H1 (cell line): Measurements from ENCODE around the gene MCCD1. TPM values are rescaled to one million over a fixed set of nuclear protein-coding genes. Genes with fewer than 3 reads are reported as not detected.

Source experiments
- CTCF ChIA-PET: fragments of 300-600 bp; sonication (Branson Sonifier 250); formaldehyde crosslinking; loops from one replicate; lab custom pipeline; 2021; ENCODE audit not compliant: partially characterized antibody; lab: Charles Lee
- POLR2A ChIA-PET: fragments of 300-600 bp; sonication (Branson Sonifier 250); formaldehyde crosslinking; loops from one replicate; lab custom pipeline; 2021; ENCODE audit warnings: inconsistent platforms; ENCODE audit not compliant: partially characterized antibody; lab: Charles Lee
- DNase-seq, 2 experiments: peaks; one replicate each; pipeline versions ENCODE4 v3.0.0 to v3.0.0-alpha.2; 2010 to 2022; ENCODE audit warnings: low spot score in 2 of 2, low read depth in 1 of 2, mixed read lengths in 1 of 2
- FAIRE-seq: peaks from 2 replicates; lab custom pipeline; 2011; peaks lifted over from hg19 to GRCh38; lab: Jason Lieb, UNC
- H2AFZ ChIP-seq: 2 replicates; pipeline ENCODE4 v1.8.1; 2012; ENCODE audit warnings: low read length, inconsistent platforms
- H2AK5ac ChIP-seq: 2 replicates; pipeline ENCODE4 v1.6.1; 2013; ENCODE audit warnings: low read depth, low read length
- H2BK120ac ChIP-seq: replicated peaks from 2 replicates; pipeline ENCODE3; 2013; ENCODE audit warnings: low read depth, low read length, inconsistent platforms
- H2BK12ac ChIP-seq: 2 replicates; pipeline ENCODE4 v1.6.1; 2013; ENCODE audit warnings: low read depth, low read length
- H2BK15ac ChIP-seq: 2 replicates; pipeline ENCODE4 v1.6.1; 2013; ENCODE audit warnings: low read length
- H2BK20ac ChIP-seq: 2 replicates; pipeline ENCODE4 v1.6.1; 2013; ENCODE audit warnings: low read length
- H2BK5ac ChIP-seq: 2 replicates; pipeline ENCODE4 v1.6.1; 2013; ENCODE audit warnings: low read depth, low read length
- H3K14ac ChIP-seq: 2 replicates; pipeline ENCODE4 v1.6.1; 2013; ENCODE audit warnings: inconsistent platforms; ENCODE audit not compliant: insufficient read length
- H3K18ac ChIP-seq: 2 replicates; pipeline ENCODE4 v1.6.1; 2013; ENCODE audit warnings: low read length; ENCODE audit errors: extremely low read depth
- H3K23ac ChIP-seq: 2 replicates; pipeline ENCODE4 v1.6.1; 2013; ENCODE audit warnings: inconsistent platforms; ENCODE audit not compliant: insufficient read length
- H3K23me2 ChIP-seq: 2 replicates; pipeline ENCODE4 v1.6.1; 2013; ENCODE audit warnings: low read depth, low read length
- H3K27ac ChIP-seq: 2 replicates; pipeline ENCODE4 v1.6.1; 2011; ENCODE audit warnings: low read depth, low read length, inconsistent platforms
- H3K27me3 ChIP-seq, 4 experiments: replicated peaks in 1 of 4; 1 replicate in 1 of 4; 2 replicates in 3 of 4; pipeline versions ENCODE4 v1.6.1 to v1.8.1; 2011 to 2013; ENCODE audit warnings: low read length in 3 of 4, mild to moderate bottlenecking in 3 of 4, inconsistent platforms in 2 of 4, mixed read lengths in 2 of 4, moderate library complexity in 1 of 4; ENCODE audit not compliant: control insufficient read depth in 3 of 4, insufficient read depth in 3 of 4; ENCODE audit errors: extremely low read depth in 1 of 4
- H3K36me3 ChIP-seq, 4 experiments: 2 replicates each; pipeline versions ENCODE4 v1.6.1 to v1.8.1; 2011 to 2013; ENCODE audit warnings: mild to moderate bottlenecking in 4 of 4, low read length in 3 of 4, moderate library complexity in 2 of 4, control low read depth in 1 of 4, inconsistent platforms in 1 of 4; ENCODE audit not compliant: insufficient read depth in 4 of 4, control insufficient read depth in 2 of 4
- H3K4ac ChIP-seq: replicated peaks from 2 replicates; pipeline ENCODE3; 2013; ENCODE audit warnings: low read length, low read depth, mixed read lengths, inconsistent platforms; ENCODE audit not compliant: insufficient read length
- H3K4me1 ChIP-seq, 4 experiments: replicated peaks in 1 of 4; 1 replicate in 1 of 4; 2 replicates in 3 of 4; pipeline versions ENCODE4 v1.6.1 to v1.8.1; 2011 to 2013; ENCODE audit warnings: low read length in 3 of 4, inconsistent platforms in 2 of 4, mixed read lengths in 1 of 4; ENCODE audit not compliant: insufficient read depth in 4 of 4, control insufficient read depth in 3 of 4
- H3K4me2 ChIP-seq, 2 experiments: 2 replicates each; pipeline versions ENCODE4 v1.6.1 to v1.8.1; 2011 to 2013; ENCODE audit warnings: low read depth in 2 of 2, low read length in 2 of 2, control low read depth in 1 of 2, inconsistent platforms in 1 of 2, mild to moderate bottlenecking in 1 of 2; ENCODE audit not compliant: insufficient read depth in 1 of 2
- H3K4me3 ChIP-seq, 4 experiments: fragments of 200-600, 300-600 bp in 1 of 4; sonication (generic), shearing (Covaris generic), sonication (Bioruptor Twin) in 1 of 4; 2 replicates each; pipeline versions ENCODE4 v1.5.1 to v1.8.1; 2011 to 2016; ENCODE audit warnings: low read length in 4 of 4, low read depth in 3 of 4, control low read depth in 2 of 4, inconsistent platforms in 2 of 4, mild to moderate bottlenecking in 2 of 4, mixed read lengths in 1 of 4, moderate library complexity in 1 of 4; ENCODE audit not compliant: insufficient read depth in 2 of 4; ENCODE audit errors: extremely low read depth in 1 of 4
- H3K56ac ChIP-seq: replicated peaks from 2 replicates; pipeline ENCODE3; 2013; ENCODE audit warnings: low read depth, mild to moderate bottlenecking, mixed read lengths, low read length, inconsistent platforms; ENCODE audit not compliant: insufficient read length
- H3K79me1 ChIP-seq: 2 replicates; pipeline ENCODE4 v1.6.1; 2013; ENCODE audit warnings: low read depth, low read length, control low read depth
- H3K79me2 ChIP-seq, 2 experiments: 2 replicates each; pipeline versions ENCODE4 v1.6.1 to v1.8.1; 2012 to 2013; ENCODE audit warnings: low read length in 2 of 2, mild to moderate bottlenecking in 2 of 2, inconsistent platforms in 1 of 2; ENCODE audit not compliant: insufficient read depth in 2 of 2, control insufficient read depth in 1 of 2
- H3K9ac ChIP-seq, 4 experiments: replicated peaks in 1 of 4; 1 replicate in 1 of 4; 2 replicates in 3 of 4; pipeline versions ENCODE4 v1.6.1 to v1.8.1; 2011 to 2013; ENCODE audit warnings: low read depth in 3 of 4, low read length in 3 of 4, control low read depth in 2 of 4, mild to moderate bottlenecking in 2 of 4, moderate library complexity in 2 of 4, inconsistent platforms in 1 of 4; ENCODE audit errors: extremely low read depth in 1 of 4
- H3K9me3 ChIP-seq, 2 experiments: 2 replicates each; pipeline versions ENCODE4 v1.6.1 to v1.8.1; 2012 to 2013; ENCODE audit warnings: mild to moderate bottlenecking in 2 of 2, moderate library complexity in 2 of 2, control low read depth in 1 of 2, inconsistent platforms in 1 of 2, low read depth in 1 of 2, low read length in 1 of 2, mixed read lengths in 1 of 2; ENCODE audit not compliant: insufficient read depth in 2 of 2
- H4K20me1 ChIP-seq, 2 experiments: replicated peaks in 1 of 2; 2 replicates each; pipeline versions ENCODE3 to v1.8.1; 2011 to 2013; ENCODE audit warnings: inconsistent platforms in 2 of 2, low read length in 2 of 2, mild to moderate bottlenecking in 1 of 2; ENCODE audit not compliant: insufficient read depth in 2 of 2, control insufficient read depth in 1 of 2
- H4K5ac ChIP-seq: 2 replicates; pipeline ENCODE4 v1.6.1; 2013; ENCODE audit warnings: low read length, low read depth, mixed read lengths, inconsistent platforms; ENCODE audit not compliant: insufficient read length
- H4K8ac ChIP-seq: 2 replicates; pipeline ENCODE4 v1.8.0; 2013; ENCODE audit warnings: mild to moderate bottlenecking, moderate library complexity, low read length, inconsistent platforms; ENCODE audit not compliant: insufficient read depth; ENCODE audit errors: extremely low read depth
- H4K91ac ChIP-seq: replicated peaks from 2 replicates; pipeline ENCODE3; 2013; ENCODE audit warnings: low read length, mixed read lengths, inconsistent platforms; ENCODE audit not compliant: insufficient read length
- CBX8 ChIP-seq: fragments of 300-800, 300-1000 bp; sonication (generic); IDR thresholded peaks from 2 replicates; pipeline ENCODE4 v1.7.1; 2016; ENCODE audit warnings: low read depth, low read length, borderline replicate concordance
- CHD1 ChIP-seq: IDR thresholded peaks from 2 replicates; pipeline ENCODE4 v1.6.1; 2012; ENCODE audit warnings: low read depth, low read length, improper control_type of control experiment
- E2F6 ChIP-seq: IDR thresholded peaks from 2 replicates; pipeline ENCODE4 v1.6.1; 2012; ENCODE audit warnings: inconsistent platforms
- EGR1 ChIP-seq: IDR thresholded peaks from 2 replicates; pipeline ENCODE4 v1.6.1; 2011; ENCODE audit warnings: low read depth, low read length, borderline replicate concordance
- GABPA ChIP-seq: IDR thresholded peaks from 2 replicates; pipeline ENCODE4 v1.6.1; 2011; ENCODE audit warnings: mild to moderate bottlenecking, low read length, moderate library complexity, borderline replicate concordance; ENCODE audit not compliant: insufficient read depth
- JUND ChIP-seq: IDR thresholded peaks from 2 replicates; pipeline ENCODE4 v1.6.1; 2011; ENCODE audit warnings: mild to moderate bottlenecking, improper control_type of control experiment, low read length
- NANOG ChIP-seq: IDR thresholded peaks from 2 replicates; pipeline ENCODE4 v1.6.1; 2011; ENCODE audit warnings: low read length, low read depth, mild to moderate bottlenecking, inconsistent platforms; ENCODE audit not compliant: insufficient read depth, poor library complexity, severe bottlenecking
- PHF8 ChIP-seq: fragments of 200-600 bp; sonication (generic); conservative IDR thresholded peaks from 2 replicates; pipeline ENCODE4 v1.7.1; 2012; ENCODE audit warnings: low read depth, mild to moderate bottlenecking, inconsistent platforms, low read length, moderate library complexity
- SUZ12 ChIP-seq: fragments of 200-600 bp; sonication (generic); IDR thresholded peaks from 2 replicates; pipeline ENCODE4 v1.6.1; 2012; ENCODE audit warnings: mild to moderate bottlenecking, inconsistent platforms, low read length, moderate library complexity, mixed read lengths
- TAF7 ChIP-seq: optimal IDR thresholded peaks from 2 replicates; pipeline ENCODE3; 2011; ENCODE audit warnings: low read depth, mild to moderate bottlenecking, inconsistent platforms, low read length, moderate library complexity, borderline replicate concordance
- TCF12 ChIP-seq: IDR thresholded peaks from 2 replicates; pipeline ENCODE4 v1.6.1; 2011; ENCODE audit warnings: low read depth, mild to moderate bottlenecking, low read length
- WGBS, 2 experiments: shearing (Covaris generic) in 1 of 2; methylation state at CpG; one replicate each; pipeline versions ENCODE4 v1.1.6 to v1.1.7; 2013 to 2015; ENCODE audit warnings: low lambda C conversion rate in 2 of 2, mixed read lengths in 2 of 2, inconsistent platforms in 1 of 2, low coverage in 1 of 2, missing lambda C conversion rate in 1 of 2; ENCODE audit not compliant: insufficient replicate concordance in 2 of 2, insufficient coverage in 1 of 2, insufficient read length in 1 of 2; ENCODE audit errors: extremely low coverage in 1 of 2, missing lambda C conversion rate in 1 of 2; 5-methylcytosine and 5-hydroxymethylcytosine counted together
- polyA plus RNA-seq, 7 experiments: library from polyadenylated mRNA; depleted of rRNA in 3 of 7; stranded (reverse) in 5 of 7; unstranded in 2 of 7; fragments of >200 nt in 5 of 7; fragments of 200-250 nt in 2 of 7; gene quantifications; 1 replicate in 5 of 7; 2 replicates in 1 of 7; 4 replicates in 1 of 7; pipeline versions ENCODE4 v1.2.1 to v1.2.3, GENCODE V29; 2011 to 2013; ENCODE audit warnings: missing spikeins in 2 of 7, mixed read lengths in 2 of 7
- total RNA-seq: library from RNA; stranded (reverse); fragmentation: NEBNext Ultra II Directional; extraction: Animal tissue kit (Norgen Biotek cat#: 25700); gene quantifications from 2 replicates; pipeline ENCODE4 v1.2.1, GENCODE V29; 2021

MCCD1 gene
- total and polyA plus RNA-seq, 2 of the 8 experiments (the other 6 are each of a cell fraction or from before 2014, with no cell fraction given) = not detected

- no peak for FAIRE-seq
- Histone ChIP-seq H3K18ac (no peak overlapping the region), H3K23me2 (no peaks in the 10 kb centered on the region), H3K4me3 (no peak overlapping the region), H2BK20ac (no peak overlapping the region), H3K14ac (no peak overlapping the region), H3K4ac (no peak overlapping the region), H3K23ac (no peak overlapping the region), H3K4me2 (no peak overlapping the region), H4K91ac (no peak overlapping the region), H3K27ac (0 out of 2 replicates have a peak overlapping the region, but pooled peaks have one; percentile 25), H3K36me3 (peaks cover 2 to 15% (median 5%) of the 10 kb centered on the region in 4 experiments; a peak in 5 of 8 replicates), H2BK5ac (no peak overlapping the region), H3K9ac (no peak overlapping the region), H2AFZ (no peak overlapping the region), H4K5ac (no peak overlapping the region), H2BK12ac (no peak overlapping the region), H3K9me3 (no peaks in the 10 kb centered on the region), H3K79me2 (no peaks in the 10 kb centered on the region), H3K79me1 (no peaks in the 10 kb centered on the region), H2BK120ac (no peak overlapping the region), H4K8ac (no peak overlapping the region), H3K4me1 (no peaks in the 10 kb centered on the region), H4K20me1 (no peaks in the 10 kb centered on the region), H3K27me3 (no peaks in the 10 kb centered on the region), H3K56ac (no peak overlapping the region), H2BK15ac (no peak overlapping the region), H2AK5ac (no peak overlapping the region)
- ChIA-PET CTCF (interaction anchor here (1.6 to 24.7 kb wide), 6 partner anchors 13 to 43 kb away, joined by 5 to 613 read pairs (median 7); partner anchors contain the start of genes ATP6V1G2, LST1, LTB and NCR3), POLR2A (interaction anchor here (0.8 to 10.9 kb wide), 6 partner anchors 8 to 29 kb away, joined by 3 to 110 read pairs (median 11); partner anchors contain the start of genes DDX39B, LTB, NFKBIL1 and TNF)
- no peak for DNase-seq
- WGBS, 2 experiments = 93% methylated on average over 11 of the region's 14 CpGs; no CpG with 5 or more reads in 1 of the 2 experiments
- TF ChIP-seq JUND (no peak), NANOG (no peak), PHF8 (no peak), GABPA (no peak), SUZ12 (no peak), E2F6 (no peak), CBX8 (no peak), TAF7 (no peak), EGR1 (no peak), TCF12 (no peak), CHD1 (no peak)
These were observed 30.1 kb downstream of the MCCD1 start for GRCh38 chr6:31558631-31559500.
